ENCODE data around the gene CDC42BPG. TPM values are rescaled to one million over a fixed set of nuclear protein-coding genes. Genes with fewer than 3 reads are reported as not detected.
A peak's percentile ranks its signal among the peaks of the same experiment; 100 is the strongest.

CDC42BPG gene
- total and polyA plus RNA-seq, 2 experiments from 2014 or later = not detected

- Histone ChIP-seq H3K9me3 (ENCODE audit: low read depth) (no peaks in the 10 kb centered on the region), H3F3A (ENCODE audit: insufficient read depth) (peaks cover 20% of the 10 kb centered on the region; the same call in 1 of the 2 replicates), H3K9ac (no peak overlapping the region), H3K4me2 (ENCODE audit: unreplicated experiment) (no peak overlapping the region), H4K20me1 (ENCODE audit: insufficient read depth) (no peaks in the 10 kb centered on the region), H3K27ac (no peak overlapping the region), H3K9me2 (ENCODE audit: insufficient read depth) (no peaks in the 10 kb centered on the region), H3K36me3 (ENCODE audit: low read depth) (peaks cover 14% of the 10 kb centered on the region), H3K4me1 (ENCODE audit: insufficient read depth) (peaks cover 43% of the 10 kb centered on the region), H3K79me2 (ENCODE audit: insufficient read depth) (peaks cover 26% of the 10 kb centered on the region), H3K4me3 (no peak overlapping the region), H2AFZ (no peak overlapping the region), H3K27me3 (replicated peaks; ENCODE audit: insufficient read depth) (no peaks in the 10 kb centered on the region)
- 93% methylated on average over 8 of the region's 8 CpGs for WGBS, 2 experiments (ENCODE audit: low coverage in 1 of 2, low lambda C conversion rate in 2 of 2, missing lambda C conversion rate in 2 of 2)
- TF ChIP-seq EZH2phosphoT487 (IDR thresholded peaks at IDR 0.05; ENCODE audit: insufficient read depth, low read depth) (no peak), EZH2 (IDR thresholded peaks at IDR 0.05; ENCODE audit: insufficient read depth, poor library complexity, severe bottlenecking) (no peak)
- no peak for DNase-seq
- in situ Hi-C loops (cut with MboI) = no loop called here
Observed at GRCh38 chr11:64851831-64852351, 7.4 kb upstream of the CDC42BPG start.

GRCh38 chr11:64850979-64851567 is 6.6 kb upstream of the CDC42BPG start:
- peak overlapping the region; percentile 17; the same call in 1 of the 2 replicates for H3K27ac ChIP-seq
- peaks cover 14% of the 10 kb centered on the region for H3K36me3 ChIP-seq (ENCODE audit: low read depth)
- no peaks in the 10 kb centered on the region for H4K20me1 ChIP-seq (ENCODE audit: insufficient read depth)
- in situ Hi-C loops (cut with MboI) = no loop called here
- H3F3A ChIP-seq (ENCODE audit: insufficient read depth) = peaks cover 21% of the 10 kb centered on the region
- H3K4me1 ChIP-seq (ENCODE audit: insufficient read depth) = peaks cover 36% of the 10 kb centered on the region
- peak overlapping the region; percentile 30 for H3K4me2 ChIP-seq (ENCODE audit: unreplicated experiment)
- no peaks in the 10 kb centered on the region for H3K9me2 ChIP-seq (ENCODE audit: insufficient read depth)
- no peaks in the 10 kb centered on the region for H3K27me3 ChIP-seq (replicated peaks; ENCODE audit: insufficient read depth)
- no peak overlapping the region for H3K4me3 ChIP-seq
- TF ChIP-seq EZH2 (IDR thresholded peaks at IDR 0.05; ENCODE audit: insufficient read depth, poor library complexity, severe bottlenecking) = no peak
- no peak for TF ChIP-seq EZH2phosphoT487 (IDR thresholded peaks at IDR 0.05; ENCODE audit: insufficient read depth, low read depth)
- H3K9ac ChIP-seq = 0 out of 2 replicates have a peak overlapping the region, but pooled peaks have one; percentile 6
- peak; percentile 65 for DNase-seq
- no peaks in the 10 kb centered on the region for H3K9me3 ChIP-seq (ENCODE audit: low read depth)
- H2AFZ ChIP-seq = no peak overlapping the region
- WGBS, 2 experiments (ENCODE audit: low coverage in 1 of 2, low lambda C conversion rate in 2 of 2, missing lambda C conversion rate in 2 of 2) = 72 to 75% methylated on average over 13 of the region's 13 CpGs
- H3K79me2 ChIP-seq (ENCODE audit: insufficient read depth) = peaks cover 21% of the 10 kb centered on the region

GRCh38 chr11:64849598-64850356 is 5.3 kb upstream of the CDC42BPG start:
- in situ Hi-C loops (cut with MboI) = no loop called here
- H3K4me1 ChIP-seq (ENCODE audit: insufficient read depth) = peaks cover 25% of the 10 kb centered on the region
- DNase-seq = peak; percentile 43

GRCh38 chr11:64848826-64849597 is 4.6 kb upstream of the CDC42BPG start:
- DNase-seq = no peak
- Histone ChIP-seq H2AFZ (no peak overlapping the region), H3K79me2 (ENCODE audit: insufficient read depth) (peaks cover 8% of the 10 kb centered on the region; the same call in 1 of the 2 replicates), H3K4me1 (ENCODE audit: insufficient read depth) (peaks cover 17% of the 10 kb centered on the region), H3F3A (ENCODE audit: insufficient read depth) (peaks cover 13% of the 10 kb centered on the region), H4K20me1 (ENCODE audit: insufficient read depth) (no peaks in the 10 kb centered on the region), H3K36me3 (ENCODE audit: low read depth) (peaks cover 8% of the 10 kb centered on the region; the same call in 1 of the 2 replicates), H3K9ac (no peak overlapping the region), H3K27ac (no peak overlapping the region), H3K4me2 (ENCODE audit: unreplicated experiment) (no peak overlapping the region), H3K9me2 (ENCODE audit: insufficient read depth) (no peaks in the 10 kb centered on the region), H3K9me3 (ENCODE audit: low read depth) (no peaks in the 10 kb centered on the region), H3K4me3 (no peak overlapping the region), H3K27me3 (replicated peaks; ENCODE audit: insufficient read depth) (no peaks in the 10 kb centered on the region)
- TF ChIP-seq EZH2 (IDR thresholded peaks at IDR 0.05; ENCODE audit: insufficient read depth, poor library complexity, severe bottlenecking) = no peak
- no peak for TF ChIP-seq EZH2phosphoT487 (IDR thresholded peaks at IDR 0.05; ENCODE audit: insufficient read depth, low read depth)
- 87 to 88% methylated on average over 16 of the region's 16 CpGs for WGBS, 2 experiments (ENCODE audit: low coverage in 1 of 2, low lambda C conversion rate in 2 of 2, missing lambda C conversion rate in 2 of 2)
- in situ Hi-C loops (cut with MboI) = no loop called here

More at GRCh38 chr11:64849598-64850356, 5.3 kb upstream of the CDC42BPG start:
- Histone ChIP-seq H3K9ac (peak overlapping the region; percentile 7; the same call in 1 of the 2 replicates), H3F3A (ENCODE audit: insufficient read depth) (peaks cover 17% of the 10 kb centered on the region), H3K27ac (no peak overlapping the region), H3K79me2 (ENCODE audit: insufficient read depth) (peaks cover 13% of the 10 kb centered on the region; the same call in 1 of the 2 replicates), H3K36me3 (ENCODE audit: low read depth) (peaks cover 14% of the 10 kb centered on the region), H3K27me3 (replicated peaks; ENCODE audit: insufficient read depth) (no peaks in the 10 kb centered on the region), H3K9me2 (ENCODE audit: insufficient read depth) (no peaks in the 10 kb centered on the region), H2AFZ (no peak overlapping the region), H3K4me2 (ENCODE audit: unreplicated experiment) (no peak overlapping the region), H3K4me3 (no peak overlapping the region), H4K20me1 (ENCODE audit: insufficient read depth) (no peaks in the 10 kb centered on the region), H3K9me3 (ENCODE audit: low read depth) (no peaks in the 10 kb centered on the region)
- 66 to 69% methylated on average over 19 of the region's 19 CpGs for WGBS, 2 experiments (ENCODE audit: low coverage in 1 of 2, low lambda C conversion rate in 2 of 2, missing lambda C conversion rate in 2 of 2)
- no peak for TF ChIP-seq EZH2phosphoT487 (IDR thresholded peaks at IDR 0.05; ENCODE audit: insufficient read depth, low read depth)
- no peak for TF ChIP-seq EZH2 (IDR thresholded peaks at IDR 0.05; ENCODE audit: insufficient read depth, poor library complexity, severe bottlenecking)

All from GM23248 (cell line).